ENCODE measurements around the gene ADGRG6.

The ADGRG6 gene

DNA sequence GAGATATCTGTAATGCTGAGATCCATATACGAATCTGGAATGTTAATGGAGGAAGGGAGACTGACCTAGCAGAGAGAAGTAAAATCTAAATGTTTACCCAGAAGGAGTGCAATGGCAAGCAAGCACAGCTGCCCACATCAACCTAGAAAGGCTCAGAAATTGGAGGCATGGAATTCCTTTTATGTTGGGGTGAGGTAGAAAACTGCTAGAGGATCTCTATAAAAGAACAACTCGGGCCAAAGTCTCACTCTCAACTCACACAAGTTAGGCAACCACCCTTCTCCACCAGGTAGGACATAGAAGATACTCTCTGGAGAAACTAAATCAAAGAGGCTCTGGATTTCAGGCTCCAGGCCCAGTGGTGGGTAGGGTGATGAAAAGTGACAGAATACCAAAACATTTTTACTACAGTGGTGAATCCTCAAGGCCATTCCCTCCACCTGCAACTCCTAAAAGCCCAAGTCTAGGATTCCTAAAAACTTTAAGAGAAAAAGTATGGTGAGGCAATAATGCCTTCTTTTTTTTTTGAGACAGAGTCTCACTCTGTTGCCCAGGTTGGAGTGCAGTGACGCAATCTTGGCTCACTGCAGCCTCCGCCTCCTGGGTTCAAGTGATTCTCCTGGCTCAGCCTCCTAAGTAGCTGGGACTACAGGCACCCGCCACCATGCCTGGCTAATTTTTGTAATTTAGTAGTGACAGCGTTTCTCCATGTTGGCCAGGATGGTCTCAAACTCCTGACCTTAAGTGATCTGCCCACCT lies 9.5 kb upstream of the ADGRG6 start:
- DNase-seq = no peak

DNA sequence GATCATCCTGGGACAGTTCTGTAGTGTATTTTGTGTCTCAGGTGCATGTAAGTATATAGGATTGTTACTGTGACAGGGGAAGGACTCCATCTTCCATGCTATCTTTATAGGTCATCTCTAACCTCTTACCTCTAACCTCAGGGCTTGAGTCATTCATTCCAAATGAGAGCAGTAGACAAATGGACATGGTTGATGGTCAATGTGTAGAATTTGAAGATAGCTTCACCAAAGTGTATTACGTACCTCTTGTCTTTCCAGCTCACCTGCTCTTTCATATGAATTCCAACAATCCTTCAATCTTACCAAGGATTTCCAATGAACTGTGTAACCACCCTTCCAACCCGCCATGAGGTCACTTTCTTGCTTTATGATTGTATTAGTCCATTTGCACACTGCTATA lies 8.7 kb upstream of the ADGRG6 start:
- DNase-seq = no peak

DNA sequence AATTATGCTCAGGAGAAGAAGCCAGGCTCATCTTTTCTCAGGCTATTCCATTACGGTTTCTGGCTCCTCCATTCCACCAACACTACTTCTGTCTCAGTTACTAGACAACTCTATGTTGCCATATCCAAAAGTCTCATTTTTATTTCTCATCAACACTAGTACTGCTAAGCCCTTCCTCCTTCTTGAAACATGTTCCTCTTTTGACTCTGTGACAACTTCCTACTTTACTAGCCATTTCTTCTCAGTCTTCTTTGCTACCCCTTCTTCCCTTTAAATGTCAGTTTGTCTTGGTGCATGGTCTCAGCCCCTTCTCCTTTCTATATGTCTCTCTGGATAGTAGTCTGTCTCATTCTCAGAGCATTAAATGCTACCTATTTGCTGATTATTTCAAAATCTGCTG lies 7.1 kb upstream of the ADGRG6 start:
- no peak for DNase-seq

DNA sequence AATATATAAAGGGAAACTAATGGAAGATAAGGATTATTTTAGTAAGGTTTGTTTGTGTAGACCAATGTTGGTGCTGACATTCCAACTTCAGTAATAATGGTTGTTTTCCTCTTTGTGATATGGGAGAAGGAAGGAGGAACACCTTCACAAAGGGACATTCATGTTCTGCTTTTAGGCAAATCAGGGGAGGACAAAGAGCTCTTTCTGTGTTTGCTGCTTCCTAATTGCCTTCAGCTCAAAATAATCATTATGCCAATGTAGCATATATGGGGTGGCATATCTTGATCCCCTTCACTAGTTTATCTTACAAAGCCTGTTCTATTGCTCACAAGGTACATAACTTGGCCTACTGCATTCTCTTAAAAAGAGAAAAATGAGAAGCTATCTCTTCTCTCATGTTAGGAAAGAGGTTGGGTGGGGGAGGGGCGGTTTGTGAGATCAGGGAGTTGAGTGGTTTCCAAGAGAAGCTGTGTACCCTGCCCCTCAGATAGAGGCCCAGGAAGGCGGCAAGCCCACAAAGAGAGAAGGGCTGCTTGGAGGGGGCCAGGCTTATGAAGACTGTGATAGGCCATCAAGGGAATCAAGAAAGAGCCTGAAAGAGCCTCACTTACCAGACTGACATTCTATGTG lies 4.7 kb upstream of the ADGRG6 start:
- DNase-seq = no peak

DNA sequence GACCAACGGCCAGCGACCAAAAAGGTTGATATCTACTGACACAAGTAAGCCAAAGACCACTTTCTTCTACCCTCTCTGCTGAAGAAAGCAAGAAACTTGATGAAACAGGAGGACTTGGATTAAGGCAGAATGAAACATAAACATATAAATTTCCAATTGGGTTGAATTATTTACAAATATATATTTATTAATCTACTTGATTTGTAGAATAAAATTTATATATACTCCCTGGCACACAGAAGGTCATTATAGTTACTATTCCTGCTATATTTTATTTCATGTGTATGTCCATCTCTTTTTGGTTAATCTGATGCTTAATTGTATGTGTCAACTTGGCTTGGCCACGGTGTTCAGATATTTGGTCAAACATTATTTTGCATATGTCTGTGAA lies 4.2 kb upstream of the ADGRG6 start:
- no peak for DNase-seq

DNA sequence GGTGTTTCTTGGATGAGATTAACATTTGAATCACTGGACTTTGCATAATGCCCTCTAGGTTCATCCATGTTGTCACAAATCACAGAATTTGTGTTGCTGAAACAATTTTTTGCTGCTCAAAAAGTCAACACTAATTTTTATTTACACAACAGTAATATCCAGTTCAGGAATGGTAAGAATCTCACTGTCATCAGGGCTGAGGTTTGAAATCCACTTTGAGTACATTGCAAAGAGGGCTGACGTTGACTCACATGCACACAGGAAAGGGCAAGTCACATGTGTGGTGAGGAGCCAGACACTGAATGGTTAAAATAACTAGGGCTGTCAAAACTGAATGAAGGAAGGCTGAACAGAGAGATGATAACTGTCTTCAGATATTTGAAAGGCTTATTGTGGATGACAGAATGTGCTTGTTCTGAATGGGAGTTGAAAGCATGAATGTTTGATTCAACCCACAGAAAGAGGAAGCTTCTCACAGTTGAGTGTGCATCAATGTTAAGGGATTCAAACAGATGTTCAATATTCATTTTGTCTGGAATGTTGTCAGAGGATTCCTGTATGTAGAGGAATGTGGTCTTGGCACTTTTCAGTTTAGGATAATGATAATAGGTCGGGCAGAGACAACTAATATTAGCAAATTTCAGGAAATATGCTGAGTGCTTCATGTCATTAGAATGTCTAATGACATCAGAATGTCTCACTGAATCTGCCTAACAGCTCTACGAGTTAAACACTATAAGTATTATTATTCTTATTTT lies 3.6 kb upstream of the ADGRG6 start:
- DNase-seq = no peak

DNA sequence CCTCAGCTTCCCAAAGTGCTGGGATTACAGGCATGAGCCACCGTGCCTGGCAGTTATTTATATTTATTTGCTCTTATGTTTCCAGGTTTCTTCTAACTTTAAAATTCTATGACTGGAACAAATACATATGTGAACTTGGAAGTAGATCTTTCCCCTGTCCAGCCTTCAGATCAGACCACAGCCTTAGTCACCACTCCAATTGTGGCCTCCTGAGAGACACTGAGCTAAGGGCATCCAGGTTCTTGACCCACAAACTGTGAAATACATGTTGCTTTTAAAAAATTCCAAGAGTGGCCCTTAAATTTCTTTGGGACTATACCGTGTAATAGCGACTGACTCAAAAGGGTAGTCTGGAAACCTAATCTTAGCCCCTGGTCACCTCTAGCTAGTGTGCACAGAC lies 1.5 kb upstream of the ADGRG6 start:
- no peak for DNase-seq

DNA sequence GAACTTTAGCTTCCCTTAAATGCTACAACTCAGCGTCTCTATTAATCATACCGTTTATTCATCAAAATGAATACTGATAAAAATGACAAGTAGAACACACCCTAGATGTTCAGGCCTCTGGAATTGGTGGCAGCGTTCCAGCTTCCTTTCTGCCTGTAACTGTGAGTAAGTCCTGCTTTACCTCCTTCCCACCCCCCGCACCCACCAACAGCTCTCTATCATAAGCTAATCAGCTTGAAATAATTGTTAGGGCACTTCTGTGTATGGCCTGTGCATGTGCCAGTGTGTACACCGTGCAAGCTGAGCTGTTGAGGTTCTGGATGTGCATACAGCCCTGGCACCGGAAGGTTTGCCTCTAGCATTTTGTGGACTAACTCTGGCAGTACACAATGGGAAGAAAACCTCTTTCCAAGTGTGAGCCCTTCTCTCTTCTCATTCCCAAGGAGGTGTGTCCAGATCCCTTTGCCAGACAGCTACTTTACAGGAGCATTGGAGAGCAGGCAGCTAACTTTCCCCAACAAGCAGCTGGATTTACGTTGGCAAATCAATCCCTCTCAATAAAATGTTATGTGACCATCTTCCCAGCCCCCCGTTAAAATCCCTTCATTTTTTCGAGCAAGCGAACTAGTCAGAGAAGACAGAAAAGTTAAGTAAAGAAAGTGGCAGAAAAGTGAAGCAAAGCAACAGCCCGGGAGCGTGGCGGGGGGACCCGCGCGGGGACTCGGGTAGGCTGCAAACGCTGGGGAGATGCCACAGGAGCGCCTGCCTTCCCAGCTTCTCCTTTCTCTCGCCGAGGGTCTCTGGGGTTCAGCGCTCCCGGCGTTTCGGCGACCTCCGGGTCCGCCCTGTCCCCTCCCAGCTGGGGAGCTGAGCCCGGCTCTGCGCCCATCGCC lies 803 bp upstream of the ADGRG6 start:
- DNase-seq = no peak

DNA sequence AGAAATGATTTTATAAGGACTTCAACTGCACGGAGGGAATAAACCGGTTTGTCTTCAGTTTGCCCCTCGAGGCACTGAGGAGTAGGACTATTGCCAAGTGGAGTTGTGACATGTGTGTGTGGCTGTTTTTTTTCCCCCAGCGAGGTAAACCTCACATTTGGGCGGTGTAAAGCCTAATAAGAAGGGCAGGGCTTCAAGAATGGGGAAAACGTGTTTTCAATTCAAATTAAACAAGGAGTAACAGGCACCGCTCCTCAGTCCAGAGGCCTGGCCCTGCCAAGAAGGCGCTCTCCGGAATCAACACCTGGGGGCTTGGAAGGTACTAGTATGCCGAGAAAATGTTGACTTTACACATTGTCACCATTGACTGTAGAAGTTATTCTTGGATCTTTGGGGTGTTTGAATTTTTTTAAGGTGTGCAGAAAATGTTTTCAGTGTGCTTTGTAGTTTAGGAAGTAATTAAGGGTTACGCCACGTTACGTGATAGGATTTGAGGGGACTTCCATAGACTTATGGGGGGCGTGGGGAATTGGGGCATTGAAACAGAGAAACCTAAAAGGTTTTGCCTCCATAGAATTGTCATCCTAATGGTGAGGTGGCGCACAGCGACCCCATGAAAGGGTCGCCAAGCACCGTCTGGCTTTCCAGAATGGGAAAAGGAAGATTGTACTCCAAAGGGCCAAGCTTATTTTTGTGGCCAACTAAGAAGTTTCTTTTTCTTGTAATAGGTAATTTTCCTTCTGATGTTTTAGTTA lies 791 bp downstream of the ADGRG6 start:
- no peak for DNase-seq

DNA sequence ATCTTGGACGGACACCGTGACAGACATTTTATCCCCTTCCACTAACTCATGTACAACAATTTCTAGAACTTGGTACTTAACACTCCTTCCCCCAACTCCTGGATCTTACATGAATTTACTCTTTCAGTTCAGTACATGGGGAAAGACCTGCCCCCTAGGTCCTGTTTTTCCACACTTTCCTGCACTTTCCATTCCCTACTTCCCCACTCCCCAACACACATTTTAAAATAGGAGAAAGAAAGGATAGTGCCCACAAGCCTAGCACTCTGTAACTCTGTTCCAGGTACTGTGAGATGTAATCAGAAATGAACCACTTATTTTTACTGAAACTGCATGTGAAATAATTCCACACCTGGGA lies 1.3 kb downstream of the ADGRG6 start:
- no peak for DNase-seq

DNA sequence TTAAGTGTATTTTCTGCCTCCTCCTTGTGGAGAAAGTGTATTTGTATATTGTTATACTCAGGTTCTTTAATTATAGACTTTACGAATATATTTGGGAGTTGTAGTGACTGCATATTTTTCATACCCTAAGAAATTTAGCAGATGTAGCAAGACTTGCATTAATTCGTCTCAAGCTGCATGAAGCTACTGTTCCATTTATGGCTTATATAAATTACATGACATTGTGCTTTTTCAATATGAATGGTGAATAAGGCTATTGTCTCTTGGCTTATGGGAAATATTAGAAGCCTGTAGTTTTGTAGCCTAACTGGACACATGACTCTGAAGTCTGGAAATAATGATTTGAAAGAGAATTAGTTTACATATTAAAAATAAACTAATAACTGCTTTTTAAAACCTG lies 2.4 kb downstream of the ADGRG6 start:
- no peak for DNase-seq

DNA sequence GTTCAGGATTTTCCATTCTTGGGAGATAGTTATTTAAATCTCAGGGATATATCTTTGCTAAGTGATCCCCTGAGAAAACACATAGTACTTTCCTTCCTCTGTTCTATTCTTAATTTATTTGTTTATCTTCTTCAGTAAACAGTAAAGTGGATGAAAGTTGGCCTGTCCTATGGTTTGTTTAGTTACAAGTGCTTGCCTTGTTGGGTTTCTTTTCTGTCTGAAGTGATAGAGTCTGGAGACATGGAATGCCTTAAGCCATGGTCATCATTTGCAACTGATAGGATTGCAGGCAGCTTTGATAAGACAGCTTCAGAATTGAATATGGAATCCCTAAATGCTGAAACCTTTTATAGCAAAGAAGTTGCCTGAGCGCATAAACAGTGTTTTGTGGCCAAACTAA lies 4.9 kb downstream of the ADGRG6 start:
- DNase-seq = no peak

DNA sequence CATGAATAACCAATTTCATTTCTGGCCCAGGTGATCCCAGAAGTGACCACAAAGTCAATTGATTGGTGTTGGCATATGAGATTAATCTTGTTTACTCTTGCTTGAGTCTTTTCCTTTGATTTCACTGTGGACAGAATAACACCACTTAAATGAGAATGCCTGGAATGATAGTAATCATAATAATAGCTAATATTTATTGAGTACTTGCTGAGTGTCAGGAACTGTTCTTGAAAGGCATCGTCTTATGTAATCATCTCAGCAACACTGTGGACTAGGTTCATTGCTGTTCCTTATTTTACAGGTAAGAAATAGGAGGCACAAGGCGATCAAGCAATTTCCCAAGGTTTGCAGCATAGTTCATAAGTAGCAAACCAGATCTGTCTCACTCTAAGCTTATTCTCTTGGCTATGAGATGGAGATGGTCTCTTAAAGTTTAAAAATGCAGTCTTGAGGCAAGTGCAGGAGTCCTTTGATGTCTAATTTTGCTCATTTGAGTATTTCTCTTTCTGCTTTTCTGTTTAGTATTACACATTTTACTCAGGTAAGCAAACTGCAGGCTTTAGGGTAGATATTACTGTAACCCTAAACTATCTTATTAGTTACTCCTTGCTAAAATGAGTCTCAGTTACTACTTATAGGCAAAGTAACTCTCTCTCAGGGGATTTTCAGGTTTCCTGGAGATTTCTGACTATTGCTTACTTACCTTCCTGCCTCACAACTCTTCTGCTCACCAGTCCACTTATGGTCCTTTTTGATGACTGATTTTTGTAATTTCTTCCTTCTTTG lies 6.3 kb downstream of the ADGRG6 start:
- no peak for DNase-seq

DNA sequence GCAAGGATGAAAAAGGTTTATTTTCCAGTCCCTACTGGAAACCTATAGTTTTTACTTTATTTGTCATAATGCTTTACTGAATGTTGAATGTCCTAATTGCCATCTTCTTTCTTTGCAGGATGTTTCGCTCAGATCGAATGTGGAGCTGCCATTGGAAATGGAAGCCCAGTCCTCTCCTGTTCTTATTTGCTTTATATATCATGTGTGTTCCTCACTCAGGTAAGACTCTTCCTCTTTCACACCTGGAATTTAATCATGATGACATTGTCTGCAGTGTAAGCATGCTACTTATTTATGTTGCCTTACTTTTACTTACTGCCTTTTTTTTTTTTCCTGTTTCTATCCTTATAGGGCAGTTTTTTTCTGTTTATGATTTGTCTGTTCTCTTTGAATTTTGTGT lies 7.6 kb downstream of the ADGRG6 start:
- no peak for DNase-seq

DNA sequence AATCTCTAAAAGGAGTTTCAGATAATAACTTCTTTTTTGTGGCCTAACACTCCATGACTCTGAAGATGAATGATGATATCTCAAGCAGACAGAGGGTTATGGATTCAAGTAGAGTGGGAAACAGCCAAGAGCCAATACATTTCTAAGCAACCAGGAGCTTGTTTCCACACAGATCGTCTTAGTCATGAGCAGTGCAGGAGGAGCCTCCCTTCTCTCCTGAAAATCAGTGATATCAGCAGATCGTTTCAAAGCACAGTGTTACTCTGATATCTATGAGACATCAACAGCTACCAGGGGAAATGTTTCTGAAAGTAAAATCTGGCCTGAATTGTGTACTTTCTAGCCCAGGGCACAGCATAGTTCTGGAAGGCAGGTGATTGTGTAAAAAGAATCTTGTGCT lies 11.5 kb downstream of the ADGRG6 start:
- DNase-seq = no peak

DNA sequence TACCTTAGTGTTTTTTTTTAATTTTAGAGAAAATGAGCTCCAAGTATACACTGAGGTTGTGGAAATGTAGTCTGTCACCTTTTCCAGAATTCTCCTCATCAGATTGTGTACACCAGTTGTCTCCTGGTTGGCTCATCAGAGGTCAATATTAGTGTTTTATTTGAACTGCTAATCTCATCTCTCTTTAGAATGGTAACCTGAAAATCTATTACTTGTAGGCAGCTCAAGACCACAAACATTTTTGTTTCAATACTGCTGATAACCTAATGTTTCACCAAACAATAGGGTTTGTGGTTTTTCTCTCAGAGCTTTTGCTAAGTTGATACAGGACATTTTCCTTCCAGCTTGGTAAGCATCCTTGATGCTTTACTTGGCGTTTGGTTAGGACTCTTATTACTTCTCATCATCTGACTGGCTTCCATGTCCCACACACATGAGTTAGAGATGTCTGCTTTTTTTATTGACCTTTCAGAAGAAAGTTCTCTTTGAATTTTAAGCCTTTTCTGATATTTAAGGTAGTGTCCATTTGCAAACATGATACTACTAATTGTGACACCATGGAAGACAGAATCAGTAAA lies 15.1 kb downstream of the ADGRG6 start:
- DNase-seq = no peak

DNA sequence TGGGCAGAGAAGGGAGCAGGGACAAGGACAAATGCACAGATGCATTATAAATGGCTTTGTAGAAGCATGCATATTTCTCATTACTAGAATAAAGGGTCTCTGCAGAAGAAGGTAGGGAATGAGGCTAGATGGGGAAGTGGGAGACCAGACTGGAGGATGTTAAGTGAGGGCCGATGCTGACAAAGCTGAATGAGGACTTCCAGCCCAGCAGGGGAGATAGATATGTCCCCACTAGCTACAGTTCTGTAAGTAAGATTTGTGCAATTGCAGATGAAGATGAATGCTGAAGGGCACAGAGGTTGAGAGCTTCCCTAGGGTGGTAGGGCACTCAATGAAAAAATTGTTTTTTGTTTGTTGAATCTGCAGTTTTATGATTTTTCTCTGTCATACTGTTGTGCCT lies 16.9 kb downstream of the ADGRG6 start:
- DNase-seq = no peak

DNA sequence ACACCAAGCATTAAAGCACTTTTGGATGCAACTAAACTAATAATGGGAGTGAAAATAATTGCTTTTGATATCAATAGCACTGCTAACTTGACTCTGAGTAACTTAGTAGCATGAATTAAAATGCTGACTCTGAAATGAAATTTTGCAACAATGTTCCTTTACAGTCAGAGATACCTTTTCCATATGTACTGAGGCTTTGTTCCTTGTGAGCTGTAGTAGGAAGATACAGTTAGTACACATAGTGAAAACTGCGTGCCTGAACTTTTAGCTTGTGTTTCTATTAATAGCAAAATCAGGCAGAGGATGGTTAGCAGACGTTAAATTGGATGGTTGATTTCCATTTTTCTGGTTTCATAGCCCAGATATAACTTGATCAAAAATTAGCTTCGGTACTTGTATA lies 18.6 kb downstream of the ADGRG6 start:
- no peak for DNase-seq

DNA sequence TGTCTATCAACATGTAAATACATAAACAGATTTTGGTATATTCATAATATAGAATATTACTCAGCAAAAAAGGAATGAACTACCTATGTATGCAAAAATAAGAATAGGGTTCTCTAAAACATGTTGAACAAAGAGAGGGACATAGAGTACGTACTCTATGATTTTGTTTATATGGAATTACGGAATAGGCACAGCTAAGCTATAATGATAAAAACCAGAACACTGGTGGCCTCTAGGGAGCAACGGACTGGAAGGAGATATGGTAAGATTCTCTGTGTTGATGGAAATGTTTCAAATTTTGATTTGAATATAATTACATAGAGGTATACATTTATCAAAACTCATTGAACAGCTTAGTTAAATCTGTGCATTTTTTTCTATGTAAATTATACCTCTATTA lies 19.6 kb downstream of the ADGRG6 start:
- no peak for DNase-seq

DNA sequence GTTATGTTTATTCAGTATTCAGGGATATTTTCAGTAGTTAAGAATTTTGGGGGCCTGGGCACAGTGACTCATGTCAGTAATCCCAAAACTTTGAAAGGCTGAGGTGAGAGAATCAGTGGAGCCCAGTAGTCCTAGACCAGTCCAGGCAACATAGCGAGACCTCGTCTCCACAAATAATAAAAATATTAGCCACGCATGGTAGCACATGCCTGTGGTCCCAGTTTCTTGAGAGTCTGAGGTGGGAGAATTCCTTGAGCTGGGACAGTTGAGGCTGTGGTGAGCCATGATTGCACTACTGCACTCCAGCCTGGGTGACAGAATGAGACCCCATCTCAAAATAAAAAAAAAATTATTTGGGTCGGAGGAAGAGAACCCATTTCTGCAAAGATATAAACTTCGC lies 20.3 kb downstream of the ADGRG6 start:
- DNase-seq = no peak

DNA sequence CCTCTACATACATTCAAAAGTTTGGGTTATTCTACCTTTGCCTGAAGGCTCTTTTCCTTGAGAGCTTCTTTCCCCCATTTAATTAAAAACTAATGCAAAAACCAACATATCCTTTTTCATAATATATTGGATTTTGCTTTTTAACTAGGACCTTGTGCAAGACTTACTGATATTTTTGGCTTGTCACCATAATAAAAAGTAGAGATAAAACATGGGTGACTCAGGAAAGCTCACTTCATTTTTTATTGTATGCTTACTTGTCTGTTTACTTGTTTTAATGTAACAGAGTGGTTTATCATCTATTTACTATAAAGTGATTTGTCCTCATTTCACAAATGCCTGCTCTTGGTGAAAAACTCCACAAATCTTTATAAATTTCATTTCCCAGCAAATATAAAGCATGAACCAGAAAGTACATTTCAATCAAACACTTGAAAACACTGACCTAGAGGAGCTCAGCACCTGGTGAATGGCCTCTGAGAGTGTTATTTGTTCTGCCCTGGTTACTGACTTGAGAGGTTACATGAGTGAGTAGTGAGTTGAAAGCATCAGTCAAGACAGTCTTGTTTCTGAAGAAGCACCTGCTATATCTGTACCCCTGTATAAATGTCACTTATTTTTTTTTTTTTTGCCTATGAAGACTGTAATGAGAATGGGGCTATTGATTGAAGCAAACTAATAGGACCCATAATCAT lies 20.8 kb downstream of the ADGRG6 start:
- DNase-seq = no peak
